Caco-2 (cell line): ENCODE results near the gene STYK1. TPM values are rescaled to one million over a fixed set of nuclear protein-coding genes. Genes with fewer than 3 reads are reported as not detected.

Experiments
- BruUV-seq: library from RNA; stranded (reverse); fragments of 400-500 nt; replicated peaks from 2 replicates; lab custom pipeline; 2021; lab: Mats Ljungman, UMichigan
- CTCF ChIA-PET: fragments of 300-600 bp; sonication (Branson Sonifier 250); formaldehyde crosslinking; loops from one replicate; lab custom pipeline; 2022; ENCODE audit warnings: antibody characterized with exemption; lab: Charles Lee
- POLR2A ChIA-PET: fragments of 300-600 bp; sonication (Branson Sonifier 250); formaldehyde crosslinking; loops from one replicate; lab custom pipeline; 2022; ENCODE audit warnings: antibody characterized with exemption; lab: Charles Lee
- DNase-seq, 2 experiments: peaks; one replicate each; pipeline versions ENCODE4 v3.0.0 to v3.0.0-alpha.2; 2020 to 2022
- H3K27me3 ChIP-seq: replicated peaks from 2 replicates; pipeline ENCODE4 v1.6.0; 2011; ENCODE audit warnings: low read length; ENCODE audit not compliant: control insufficient read depth, insufficient read depth
- H3K36me3 ChIP-seq: 2 replicates; pipeline ENCODE4 v1.5.1; 2011; ENCODE audit warnings: low read length; ENCODE audit not compliant: control insufficient read depth, insufficient read depth
- H3K4me1 ChIP-seq: fragments of 250-450 bp; sonication (Bioruptor Pico); 2 replicates; pipeline ENCODE4 v1.5.1; 2020; ENCODE audit warnings: mild to moderate bottlenecking
- H3K4me3 ChIP-seq: 2 replicates; pipeline ENCODE4 v1.5.1; 2011; ENCODE audit warnings: low read depth, mild to moderate bottlenecking, control low read depth, low read length
- H3K9me3 ChIP-seq: fragments of 250-450 bp; sonication (Bioruptor Pico); 2 replicates; pipeline ENCODE4 v1.5.1; 2020; ENCODE audit warnings: mild to moderate bottlenecking, moderate library complexity
- H3K27ac Mint-ChIP-seq: one replicate; pipeline ENCODE4 v1.8.0; 2022; ENCODE audit warnings: mixed read lengths; ENCODE audit not compliant: unreplicated experiment
- H3K27me3 Mint-ChIP-seq: one replicate; pipeline ENCODE4 v1.8.0; 2022; ENCODE audit warnings: mixed read lengths; ENCODE audit not compliant: insufficient read depth, unreplicated experiment
- H3K36me3 Mint-ChIP-seq: one replicate; pipeline ENCODE4 v1.8.0; 2022; ENCODE audit warnings: mild to moderate bottlenecking, mixed read lengths; ENCODE audit not compliant: insufficient read depth, unreplicated experiment
- H3K4me1 Mint-ChIP-seq: one replicate; pipeline ENCODE4 v1.8.0; 2022; ENCODE audit warnings: low read depth, mixed read lengths; ENCODE audit not compliant: unreplicated experiment
- H3K4me3 Mint-ChIP-seq: one replicate; pipeline ENCODE4 v1.8.0; 2022; ENCODE audit warnings: mild to moderate bottlenecking, moderate library complexity, mixed read lengths; ENCODE audit not compliant: unreplicated experiment
- H3K9me3 Mint-ChIP-seq: one replicate; pipeline ENCODE4 v1.8.0; 2022; ENCODE audit warnings: mixed read lengths; ENCODE audit not compliant: unreplicated experiment
- intact Hi-C: fragments of 100-400 bp; cut with micrococcal nuclease; formaldehyde crosslinking; loops from one replicate; pipeline ENCODE4 v1.10.0; 2022; ENCODE audit not compliant: unreplicated experiment
- total RNA-seq: library from RNA; stranded (reverse); gene quantifications from 2 replicates; pipeline ENCODE4 v1.2.3, GENCODE V29; 2022
- TF ChIP-seq, protein P1 (sequence below), 2 experiments: fragments of 200-600 bp in 1 of 2; IDR thresholded peaks; 1 replicate in 1 of 2; 2 replicates in 1 of 2; pipeline versions ENCODE4 v1.5.1 to v1.8.0; 2011 to 2022; ENCODE audit warnings: antibody characterized with exemption in 1 of 2, control low read depth in 1 of 2, inconsistent platforms in 1 of 2, low read depth in 1 of 2, low read length in 1 of 2, mild to moderate bottlenecking in 1 of 2, moderate library complexity in 1 of 2; ENCODE audit not compliant: insufficient read depth in 1 of 2, severe bottlenecking in 1 of 2, unreplicated experiment in 1 of 2

The STYK1 gene
- total RNA-seq, 1 experiment from 2014 or later = 4.5 TPM

DNA sequence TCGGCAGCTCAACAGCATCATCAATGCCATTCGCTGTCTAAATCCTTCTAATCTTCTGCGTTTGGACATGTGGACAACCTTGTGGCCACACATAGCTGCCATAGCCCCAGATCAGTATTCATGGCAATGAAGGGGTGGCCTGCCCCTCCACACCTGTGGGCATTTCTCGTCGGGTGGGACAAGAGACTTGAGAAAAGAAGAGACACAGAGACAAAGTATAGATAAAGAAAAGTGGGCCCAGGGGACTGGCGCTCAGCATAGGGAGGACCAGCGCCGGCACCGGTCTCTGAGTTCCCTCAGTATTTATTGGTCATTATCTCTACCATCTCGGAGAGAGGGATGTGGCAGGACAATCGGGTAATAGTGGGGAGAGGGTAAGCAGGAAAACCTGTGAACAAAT, 102.7 kb downstream of the STYK1 start:
- Histone ChIP-seq H3K27me3 (no peaks in the 10 kb centered on the region), H3K36me3 (no peaks in the 10 kb centered on the region), H3K4me3 (no peak overlapping the region), H3K9me3 (no peaks in the 10 kb centered on the region), H3K4me1 (peaks cover 19% of the 10 kb centered on the region; the same call in 1 of the 2 replicates)
- H3K4me1 Mint-ChIP-seq = peaks cover 29% of the 10 kb centered on the region
- intact Hi-C loops = no loop called here
- no TSS peak for BruUV-seq
- no peaks in the 10 kb centered on the region for H3K27me3 Mint-ChIP-seq
- ChIA-PET CTCF (no interaction called here), POLR2A (no interaction called here)
- peak overlapping the region; percentile 44 for H3K4me3 Mint-ChIP-seq
- H3K27ac Mint-ChIP-seq = peak overlapping the region; percentile 75
- peaks cover 5% of the 10 kb centered on the region for H3K36me3 Mint-ChIP-seq
- TF ChIP-seq, protein P1, sequence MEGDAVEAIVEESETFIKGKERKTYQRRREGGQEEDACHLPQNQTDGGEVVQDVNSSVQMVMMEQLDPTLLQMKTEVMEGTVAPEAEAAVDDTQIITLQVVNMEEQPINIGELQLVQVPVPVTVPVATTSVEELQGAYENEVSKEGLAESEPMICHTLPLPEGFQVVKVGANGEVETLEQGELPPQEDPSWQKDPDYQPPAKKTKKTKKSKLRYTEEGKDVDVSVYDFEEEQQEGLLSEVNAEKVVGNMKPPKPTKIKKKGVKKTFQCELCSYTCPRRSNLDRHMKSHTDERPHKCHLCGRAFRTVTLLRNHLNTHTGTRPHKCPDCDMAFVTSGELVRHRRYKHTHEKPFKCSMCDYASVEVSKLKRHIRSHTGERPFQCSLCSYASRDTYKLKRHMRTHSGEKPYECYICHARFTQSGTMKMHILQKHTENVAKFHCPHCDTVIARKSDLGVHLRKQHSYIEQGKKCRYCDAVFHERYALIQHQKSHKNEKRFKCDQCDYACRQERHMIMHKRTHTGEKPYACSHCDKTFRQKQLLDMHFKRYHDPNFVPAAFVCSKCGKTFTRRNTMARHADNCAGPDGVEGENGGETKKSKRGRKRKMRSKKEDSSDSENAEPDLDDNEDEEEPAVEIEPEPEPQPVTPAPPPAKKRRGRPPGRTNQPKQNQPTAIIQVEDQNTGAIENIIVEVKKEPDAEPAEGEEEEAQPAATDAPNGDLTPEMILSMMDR (IDR thresholded peaks at IDR 0.05; ENCODE audit: insufficient read depth in 1 of 2, low read depth in 1 of 2, low read length in 1 of 2, severe bottlenecking in 1 of 2, unreplicated experiment in 1 of 2) = no peak
- DNase-seq = peak in 1 of 2 experiments; percentile 11
- peaks cover 6% of the 10 kb centered on the region for H3K9me3 Mint-ChIP-seq

Other genes with a start within 250 kb of the STYK1 start
- gene KLRC2, start 238.0 kb downstream of the STYK1 start, total RNA-seq = not detected in 2 replicates
- not detected in 2 replicates for gene KLRC1, start 220.7 kb downstream of the STYK1 start, total RNA-seq
- 0.73 and 1.1 TPM in 2 replicates for gene EIF2S3B, start 168.2 kb downstream of the STYK1 start, total RNA-seq
- 134 and 137 TPM in 2 replicates for gene MAGOHB, start 60.4 kb downstream of the STYK1 start, total RNA-seq
- gene YBX3, start 49.3 kb upstream of the STYK1 start, total RNA-seq = 315 and 326 TPM in 2 replicates
- not detected in 2 replicates for gene TAS2R7, start 128.6 kb upstream of the STYK1 start, total RNA-seq
- not detected in 2 replicates for gene TAS2R8, start 133.2 kb upstream of the STYK1 start, total RNA-seq
- not detected in 2 replicates for gene TAS2R9, start 136.1 kb upstream of the STYK1 start, total RNA-seq
- gene TAS2R10, start 152.3 kb upstream of the STYK1 start, total RNA-seq = 0.29 and 0.30 TPM in 2 replicates
- 6.8 and 8.4 TPM in 2 replicates for gene PRR4, start 175.4 kb upstream of the STYK1 start, total RNA-seq
- 21.2 and 24.4 TPM in 2 replicates for gene PRH1, start 210.2 kb upstream of the STYK1 start, total RNA-seq
- 1.6 and 2.0 TPM in 2 replicates for gene TAS2R13, start 235.5 kb upstream of the STYK1 start, total RNA-seq